Pulmonary artery endothelial cell (primary cell): ENCODE data around the gene HP. TPM values are rescaled to one million over a fixed set of nuclear protein-coding genes. Genes with fewer than 3 reads are reported as not detected.

ENCODE experiments used
- DNase-seq: peaks from one replicate; pipeline ENCODE4 v3.0.0-alpha.2; 2011; ENCODE audit warnings: low read depth, low spot score
- total RNA-seq: library from RNA; depleted of rRNA; stranded (reverse); fragments of >200 nt; gene quantifications from 2 replicates; pipeline ENCODE4 v1.2.3, GENCODE V29; 2014

Gene HP
- total RNA-seq, 1 donor from 2014 or later = not detected

DNA sequence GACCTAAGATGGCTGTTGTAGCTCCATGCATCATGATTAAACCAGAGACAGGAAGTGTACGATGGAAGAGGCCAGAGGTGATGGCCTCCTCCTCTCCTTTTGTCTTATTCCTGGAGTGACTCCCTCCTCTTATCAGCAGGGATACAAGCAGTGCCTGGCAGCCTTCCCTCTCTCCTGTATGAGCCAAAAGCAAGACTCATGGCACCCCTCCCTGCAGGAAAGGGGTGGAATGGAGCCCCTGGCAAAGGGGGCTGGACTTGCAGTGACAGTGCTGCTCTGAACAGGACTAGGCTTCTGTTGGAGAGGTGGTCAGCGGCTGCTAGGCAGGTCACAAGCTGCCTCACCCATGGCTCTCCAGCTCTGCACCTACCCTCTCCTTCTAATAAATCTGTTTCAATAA, 30.7 kb downstream of the HP start:
- DNase-seq = no peak

DNA sequence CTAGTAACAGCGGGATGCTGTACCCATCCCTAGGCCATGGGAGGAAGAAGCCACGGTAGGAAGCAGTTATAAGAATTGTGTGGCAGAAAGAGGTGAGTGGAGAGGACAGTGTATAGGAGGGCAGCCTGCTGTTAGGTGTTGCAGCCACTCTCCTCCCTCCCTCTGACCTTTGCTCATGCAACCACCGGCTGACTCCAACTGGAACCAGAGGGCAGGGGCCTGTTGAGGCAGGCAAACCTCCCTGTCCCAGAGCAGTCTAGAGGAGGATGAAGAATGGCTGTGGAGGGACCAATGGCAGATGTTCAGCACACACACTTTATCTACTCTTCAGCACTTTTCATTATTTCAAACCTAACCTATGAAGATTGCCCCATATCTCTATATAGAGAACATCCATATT, 36.9 kb downstream of the HP start:
- no peak for DNase-seq

DNA sequence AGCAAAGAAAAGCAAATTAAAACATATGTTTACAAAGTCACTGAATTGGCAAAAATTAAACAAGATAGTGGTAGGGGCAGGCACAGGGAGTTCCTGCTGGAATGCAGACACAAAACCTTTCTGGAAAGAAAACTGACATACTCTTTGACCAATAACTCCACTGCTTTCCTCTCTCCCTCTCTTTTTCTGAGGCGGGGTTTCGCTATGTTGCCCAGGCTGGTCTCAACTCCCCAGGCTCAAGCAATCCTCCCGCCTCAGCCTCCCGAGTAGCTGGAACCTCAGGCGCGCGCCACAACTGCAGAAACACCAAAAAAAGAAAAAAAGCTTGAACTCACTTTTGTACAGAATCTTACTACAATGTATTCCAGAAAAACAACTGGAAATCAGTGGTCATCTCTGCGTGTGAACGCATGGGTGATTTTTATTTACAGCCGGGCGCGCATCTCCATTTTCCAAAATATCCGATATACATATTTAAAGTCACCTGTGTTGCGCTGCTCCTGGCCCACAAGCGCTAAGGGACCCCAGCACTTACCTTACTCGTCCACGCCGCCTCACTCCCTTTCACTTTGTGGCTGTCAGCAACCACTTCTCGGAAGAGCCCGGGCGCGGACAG, 38.6 kb downstream of the HP start:
- peak; percentile 7 for DNase-seq

DNA sequence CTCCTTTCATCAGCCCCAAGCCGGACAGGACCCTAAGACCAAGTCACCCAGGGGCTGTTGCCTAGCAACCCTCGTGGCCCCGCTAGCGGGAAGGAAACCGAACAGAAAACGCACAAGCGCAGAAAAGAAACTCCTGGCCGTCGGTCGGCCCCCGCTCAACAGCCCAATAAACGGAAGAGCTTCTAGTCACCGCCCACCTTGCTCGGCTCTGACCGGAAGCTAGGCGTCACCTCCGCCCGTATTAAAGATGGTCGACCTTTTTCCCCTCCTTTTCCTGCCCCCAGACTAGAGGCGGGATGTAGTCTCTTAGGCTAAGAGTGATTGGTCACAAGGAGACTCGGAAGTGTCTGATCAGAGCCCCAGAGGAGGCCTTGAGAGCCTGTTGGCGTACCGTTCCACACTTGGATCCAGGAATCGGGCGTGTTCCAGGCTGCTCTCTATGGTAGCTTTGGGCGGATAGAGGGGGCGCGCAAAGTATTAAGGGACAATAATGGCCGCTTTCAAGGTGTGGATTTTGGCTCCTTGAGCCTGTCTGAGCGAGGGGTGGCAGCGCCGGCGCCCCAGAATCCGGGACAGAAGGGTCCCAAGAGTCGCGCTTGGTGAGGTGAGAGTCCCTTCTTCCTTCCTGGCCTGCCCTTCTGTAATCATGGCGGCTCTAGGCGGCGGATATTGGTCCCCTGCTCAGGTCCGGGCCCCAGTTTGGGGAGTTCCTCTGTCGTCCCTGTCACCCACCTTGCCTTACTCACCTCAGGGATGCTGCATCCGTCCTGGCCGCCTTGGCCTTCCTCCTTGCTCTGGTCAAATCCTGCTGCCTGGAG, 39.4 kb downstream of the HP start, which contains the start of the genes DHX38 and TXNL4B:
Gene DHX38 (plus strand): TSS at position 400 of the 818 bp plus-strand sequence. CDS start 2,311 bp downstream, outside the sequence.
Gene TXNL4B (minus strand): TSS at position 173 of the 818 bp plus-strand sequence. CDS start 2,871 bp downstream, outside the sequence.
- peak; percentile 97 for DNase-seq

DNA sequence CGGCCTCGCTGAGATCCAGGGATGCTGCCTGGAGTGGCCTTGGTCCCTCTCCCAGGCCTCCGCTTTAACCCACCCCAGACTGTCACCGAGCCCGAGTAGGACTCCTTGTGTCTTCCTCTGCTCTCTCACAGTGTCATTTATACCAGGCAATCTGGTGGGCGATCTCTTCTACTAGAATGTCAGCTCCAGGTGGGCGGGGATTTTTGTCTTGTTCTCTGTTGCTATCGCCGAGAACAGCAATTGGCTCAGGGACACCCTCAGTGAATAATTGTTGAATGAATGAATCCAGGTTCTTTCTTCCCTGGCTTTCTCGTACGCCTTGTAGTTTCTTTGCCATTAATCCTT, 39.9 kb downstream of the HP start:
- no peak for DNase-seq

DNA sequence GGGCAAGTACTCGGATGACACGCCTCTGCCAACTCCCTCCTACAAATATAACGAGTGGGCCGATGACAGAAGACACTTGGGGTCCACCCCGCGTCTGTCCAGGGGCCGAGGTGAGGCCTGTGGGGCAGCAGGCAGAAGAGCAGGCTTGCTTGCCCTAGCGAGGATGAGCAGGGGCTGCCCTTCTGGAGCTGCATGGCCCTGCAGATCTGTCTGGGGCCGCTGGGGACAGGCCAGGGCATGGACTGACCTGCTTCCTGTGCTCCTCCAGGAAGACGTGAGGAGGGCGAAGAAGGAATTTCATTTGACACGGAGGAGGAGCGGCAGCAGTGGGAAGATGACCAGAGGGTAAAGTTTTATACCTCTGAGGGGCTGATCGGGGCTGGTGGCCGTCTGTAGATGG, 44.6 kb downstream of the HP start:
- DNase-seq = no peak

DNA sequence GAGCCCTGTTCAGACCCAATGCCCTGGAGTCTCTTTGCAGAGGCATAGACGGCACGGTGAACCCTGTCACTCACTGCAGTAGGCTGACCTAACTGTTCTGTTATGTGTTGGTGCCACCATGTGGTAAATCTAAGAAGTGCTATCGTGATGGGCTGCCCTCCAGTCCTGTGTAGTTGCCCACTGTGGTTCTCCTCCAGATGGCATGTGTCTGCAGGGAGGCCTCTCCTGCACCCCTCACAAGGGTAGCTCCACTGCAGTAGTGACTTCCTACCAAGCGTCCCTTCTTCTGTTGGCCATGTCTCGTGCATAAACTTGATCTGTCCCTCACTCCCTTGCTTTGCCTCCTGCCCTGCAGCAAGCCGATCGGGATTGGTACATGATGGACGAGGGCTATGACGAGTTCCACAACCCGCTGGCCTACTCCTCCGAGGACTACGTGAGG, 45.1 kb downstream of the HP start:
- peak; percentile 29 for DNase-seq

DNA sequence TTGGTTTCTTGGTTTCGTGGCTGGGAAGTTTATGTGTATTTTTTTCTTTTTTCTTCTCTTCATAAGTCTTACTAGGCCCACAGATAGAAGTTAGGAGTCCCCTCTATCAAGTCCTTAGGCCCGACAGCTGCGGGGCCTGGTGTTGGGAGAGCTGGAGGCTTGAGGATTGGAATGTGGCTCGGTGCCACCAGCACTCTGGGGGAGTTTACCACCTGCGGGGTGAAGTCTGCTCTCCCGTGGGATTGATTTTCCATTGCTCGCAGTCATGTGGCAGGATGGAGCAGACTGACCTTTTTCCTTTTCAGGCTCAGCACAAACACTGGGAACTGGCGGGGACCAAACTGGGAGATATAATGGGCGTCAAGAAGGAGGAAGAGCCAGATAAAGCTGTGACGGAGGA, 46.9 kb downstream of the HP start:
- no peak for DNase-seq

DNA sequence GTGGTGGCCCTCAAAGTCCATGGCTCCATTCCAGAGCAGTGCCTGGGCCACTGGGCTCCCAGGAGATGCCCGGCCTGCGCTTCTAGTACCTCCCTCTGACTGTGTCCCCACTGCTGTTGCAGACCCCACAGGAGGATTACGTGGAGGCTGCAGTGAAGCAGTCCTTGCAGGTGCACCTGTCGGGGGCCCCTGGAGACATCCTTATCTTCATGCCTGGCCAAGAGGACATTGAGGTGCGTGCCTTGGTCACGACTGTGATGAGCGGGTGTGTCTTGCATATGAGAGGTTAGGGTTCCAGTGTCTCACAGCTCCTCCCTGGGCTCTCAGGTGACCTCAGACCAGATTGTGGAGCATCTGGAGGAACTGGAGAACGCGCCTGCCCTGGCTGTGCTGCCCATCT, 50.6 kb downstream of the HP start:
- DNase-seq = no peak

DNA sequence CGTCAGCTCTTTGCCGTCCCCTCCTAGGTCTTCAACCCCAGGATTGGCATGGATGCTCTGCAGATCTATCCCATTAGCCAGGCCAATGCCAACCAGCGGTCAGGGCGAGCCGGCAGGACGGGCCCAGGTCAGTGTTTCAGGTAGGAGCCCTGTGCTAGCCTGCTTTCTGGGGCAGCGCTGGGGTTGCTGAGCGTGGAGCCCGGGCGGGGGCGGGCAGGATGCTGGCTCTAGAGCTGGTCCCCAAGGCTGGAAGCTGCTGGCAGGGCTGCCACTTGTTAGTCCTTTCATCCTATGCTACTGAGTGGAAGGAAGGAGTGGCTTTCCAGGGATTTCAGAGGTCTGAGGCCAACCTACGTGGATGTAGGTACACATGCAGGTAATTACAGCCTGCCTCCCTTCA, 51.7 kb downstream of the HP start:
- DNase-seq = no peak

DNA sequence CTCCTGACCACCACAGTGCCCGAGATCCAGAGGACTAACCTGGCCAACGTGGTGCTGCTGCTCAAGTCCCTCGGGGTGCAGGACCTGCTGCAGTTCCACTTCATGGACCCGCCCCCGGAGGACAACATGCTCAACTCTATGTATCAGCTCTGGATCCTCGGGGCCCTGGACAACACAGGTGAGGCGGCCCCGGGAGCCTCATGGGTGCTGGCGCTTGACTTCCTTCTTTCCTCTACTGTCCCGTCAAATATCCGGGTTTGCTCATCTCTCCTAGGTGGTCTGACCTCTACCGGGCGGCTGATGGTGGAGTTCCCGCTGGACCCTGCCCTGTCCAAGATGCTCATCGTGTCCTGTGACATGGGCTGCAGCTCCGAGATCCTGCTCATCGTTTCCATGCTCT, 53.1 kb downstream of the HP start:
- DNase-seq = no peak

DNA sequence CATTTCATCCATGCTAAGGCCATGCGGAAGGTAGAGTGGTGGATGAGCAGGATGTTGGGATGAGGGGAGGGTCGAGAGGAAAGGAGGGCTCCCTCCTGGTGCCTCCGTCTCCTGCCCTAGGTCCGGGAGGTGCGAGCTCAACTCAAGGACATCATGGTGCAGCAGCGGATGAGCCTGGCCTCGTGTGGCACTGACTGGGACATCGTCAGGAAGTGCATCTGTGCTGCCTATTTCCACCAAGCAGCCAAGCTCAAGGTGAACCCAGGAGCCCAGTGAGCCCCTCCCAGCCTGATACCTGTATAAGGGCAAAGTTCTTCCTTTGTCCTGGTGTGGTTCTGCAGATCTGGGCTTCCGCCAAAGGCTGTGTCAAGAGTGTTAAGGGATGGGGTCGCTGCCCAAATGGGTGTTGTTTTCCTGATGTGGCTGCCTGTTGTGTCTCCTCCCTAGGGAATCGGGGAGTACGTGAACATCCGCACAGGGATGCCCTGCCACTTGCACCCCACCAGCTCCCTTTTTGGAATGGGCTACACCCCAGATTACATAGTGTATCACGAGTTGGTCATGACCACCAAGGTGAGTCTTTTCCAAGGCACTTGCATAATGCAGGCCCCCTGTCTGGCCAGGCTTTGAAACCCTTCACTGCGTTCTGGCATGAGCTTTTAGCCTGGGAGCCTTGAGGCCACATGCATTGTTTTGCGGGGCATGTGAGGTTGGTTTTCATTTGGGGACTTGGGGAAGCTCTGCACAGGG, 54.2 kb downstream of the HP start:
- no peak for DNase-seq

DNA sequence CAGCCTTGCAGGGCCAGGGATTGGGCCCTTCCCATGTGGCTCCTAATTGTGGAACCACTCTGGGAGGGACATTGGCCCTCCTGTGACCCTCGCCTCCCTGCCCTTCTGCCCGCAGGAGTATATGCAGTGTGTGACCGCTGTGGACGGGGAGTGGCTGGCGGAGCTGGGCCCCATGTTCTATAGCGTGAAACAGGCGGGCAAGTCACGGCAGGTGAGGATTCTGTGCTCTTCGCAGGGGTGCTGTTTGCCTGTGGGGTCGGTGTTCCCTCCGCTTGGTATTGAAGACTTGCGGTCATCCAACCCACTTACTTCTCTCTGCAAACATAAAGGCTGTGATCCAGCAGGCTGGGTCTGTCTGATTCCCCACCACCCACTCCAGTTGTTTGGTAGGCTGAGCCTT, 55.0 kb downstream of the HP start:
- no peak for DNase-seq

DNA sequence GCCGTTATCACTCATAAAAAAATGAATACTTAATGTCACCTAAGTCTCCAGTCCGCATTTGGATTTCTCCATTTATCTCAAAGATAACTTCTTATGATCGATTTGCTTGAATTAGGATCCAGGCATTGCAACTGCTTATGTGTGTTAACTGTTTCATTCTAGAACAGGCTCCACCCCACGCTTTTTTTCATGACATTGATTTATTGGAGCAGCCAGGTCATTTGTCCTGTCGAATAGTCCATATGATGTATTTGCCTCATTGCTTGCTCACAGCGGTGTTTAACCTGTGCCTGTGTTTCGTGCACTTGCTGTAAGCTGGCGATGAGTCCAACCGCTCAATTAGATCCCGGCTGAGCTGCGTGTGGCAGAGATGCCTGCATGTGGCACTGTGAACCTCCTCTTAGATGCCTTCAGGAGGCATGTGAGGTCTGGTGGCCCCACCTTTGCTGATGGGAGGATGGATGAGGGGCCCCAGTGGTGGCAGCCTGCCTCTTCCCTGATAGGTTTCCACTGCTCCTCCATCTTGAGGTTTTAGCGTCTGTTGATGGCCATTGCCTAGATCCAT, 55.7 kb downstream of the HP start:
- DNase-seq = no peak

Other genes with a start within 250 kb of the HP start
- 44.6 and 62.2 TPM in 2 replicates for gene AP1G1, start 245.7 kb upstream of the HP start, total RNA-seq
- 14.1 and 17.0 TPM in 2 replicates for gene ATXN1L, start 208.5 kb upstream of the HP start, total RNA-seq
- 4.7 and 5.2 TPM in 2 replicates for gene ZNF821, start 170.3 kb upstream of the HP start, total RNA-seq
- 136 and 207 TPM in 2 replicates for gene IST1, start 159.0 kb upstream of the HP start, total RNA-seq
- not detected in 2 replicates for gene PKD1L3, start 54.1 kb upstream of the HP start, total RNA-seq
- gene DHODH, start 45.8 kb upstream of the HP start, total RNA-seq = 6.0 and 6.9 TPM in 2 replicates
- not detected in 2 replicates for gene HPR, start 8.7 kb downstream of the HP start, total RNA-seq
- gene TXNL4B, start 39.1 kb downstream of the HP start, total RNA-seq = 4.0 and 9.1 TPM in 2 replicates
- 96.2 and 125 TPM in 2 replicates for gene DHX38, start 39.3 kb downstream of the HP start, total RNA-seq
- 0.21 and 0.33 TPM in 2 replicates for gene PMFBP1, start 117.7 kb downstream of the HP start, total RNA-seq